IPS DF 19.7 (cell line): ENCODE measurements around the gene DOCK4.

Experiments
- DNase-seq: peaks from one replicate; pipeline ENCODE4 v3.0.0-alpha.2; 2013; ENCODE audit warnings: low read depth, low spot score

DOCK4 gene

GRCh38 chr7:111821046-111821445 lies 385.2 kb downstream of the DOCK4 start:
- DNase-seq: no peak

- DNase-seq: no peak
Observed at GRCh38 chr7:111820621-111821020, 385.6 kb downstream of the DOCK4 start.

GRCh38 chr7:111820121-111820520 lies 386.1 kb downstream of the DOCK4 start:
- DNase-seq: no peak

- no peak for DNase-seq
Observed at GRCh38 chr7:111815354-111815753, 390.8 kb downstream of the DOCK4 start.

GRCh38 chr7:111813306-111813705 lies 392.9 kb downstream of the DOCK4 start:
- DNase-seq: no peak

- no peak for DNase-seq
Observed at GRCh38 chr7:111806232-111806631, 400.0 kb downstream of the DOCK4 start.

- DNase-seq: no peak
Observed at GRCh38 chr7:111803015-111803758, 403.0 kb downstream of the DOCK4 start.

GRCh38 chr7:111802194-111802772 lies 403.9 kb downstream of the DOCK4 start:
- no peak for DNase-seq

- no peak for DNase-seq
Observed at GRCh38 chr7:111801277-111801676, 404.9 kb downstream of the DOCK4 start.

- DNase-seq: no peak
Observed at GRCh38 chr7:111796671-111797070, 409.5 kb downstream of the DOCK4 start.

- no peak for DNase-seq
Observed at GRCh38 chr7:111789870-111790269, 416.3 kb downstream of the DOCK4 start.

GRCh38 chr7:111789048-111789320 lies 417.2 kb downstream of the DOCK4 start:
- no peak for DNase-seq

- no peak for DNase-seq
Observed at GRCh38 chr7:111788286-111789047, 417.7 kb downstream of the DOCK4 start.

GRCh38 chr7:111787741-111788140 lies 418.5 kb downstream of the DOCK4 start:
- DNase-seq: no peak

GRCh38 chr7:111787099-111787498 lies 419.1 kb downstream of the DOCK4 start:
- no peak for DNase-seq

GRCh38 chr7:111785076-111785475 lies 421.1 kb downstream of the DOCK4 start:
- no peak for DNase-seq

GRCh38 chr7:111784296-111784695 lies 421.9 kb downstream of the DOCK4 start:
- DNase-seq: no peak

- DNase-seq: no peak
Observed at GRCh38 chr7:111783854-111784253, 422.3 kb downstream of the DOCK4 start.

GRCh38 chr7:111780527-111780926 lies 425.7 kb downstream of the DOCK4 start:
- DNase-seq: no peak

GRCh38 chr7:111775206-111775605 lies 431.0 kb downstream of the DOCK4 start:
- DNase-seq: no peak

- no peak for DNase-seq
Observed at GRCh38 chr7:111772716-111773115, 433.5 kb downstream of the DOCK4 start.

GRCh38 chr7:111771638-111772037 lies 434.6 kb downstream of the DOCK4 start:
- DNase-seq: no peak

- no peak for DNase-seq
Observed at GRCh38 chr7:111770116-111770515, 436.1 kb downstream of the DOCK4 start.
